ENCODE measurements around the gene FRAS1.
"Not testable (repeated sequence)": the region's sequence is repeated elsewhere in the genome, so short reads cannot be mapped to it uniquely, and the experiment has no call there.

Gene FRAS1

GRCh38 chr4:78288327-78288726 lies 231.2 kb downstream of the FRAS1 start:
- no peak for DNase-seq (ENCODE audit: low spot score)

- DNase-seq (ENCODE audit: low spot score) = no peak
Measured at GRCh38 chr4:78291277-78291676, 234.2 kb downstream of the FRAS1 start.

- no peak for DNase-seq (ENCODE audit: low spot score)
Measured at GRCh38 chr4:78292341-78292740, 235.2 kb downstream of the FRAS1 start.

- DNase-seq (ENCODE audit: low spot score) = no peak
Measured at GRCh38 chr4:78292856-78293255, 235.7 kb downstream of the FRAS1 start.

- no peak for DNase-seq (ENCODE audit: low spot score)
Measured at GRCh38 chr4:78293348-78293747, 236.2 kb downstream of the FRAS1 start.

GRCh38 chr4:78293821-78294301 lies 236.7 kb downstream of the FRAS1 start:
- no peak for DNase-seq (ENCODE audit: low spot score)

GRCh38 chr4:78296261-78296660 lies 239.1 kb downstream of the FRAS1 start:
- no peak for DNase-seq (ENCODE audit: low spot score)

- no peak for DNase-seq (ENCODE audit: low spot score)
Measured at GRCh38 chr4:78297116-78297800, 240.1 kb downstream of the FRAS1 start.

GRCh38 chr4:78298618-78299017 lies 241.5 kb downstream of the FRAS1 start:
- no peak for DNase-seq (ENCODE audit: low spot score)

- no peak for DNase-seq (ENCODE audit: low spot score)
Measured at GRCh38 chr4:78299565-78299972, 242.4 kb downstream of the FRAS1 start.

- not testable (repeated sequence) for DNase-seq (ENCODE audit: low spot score)
Measured at GRCh38 chr4:78307263-78307662, 250.1 kb downstream of the FRAS1 start.

- DNase-seq (ENCODE audit: low spot score) = no peak
Measured at GRCh38 chr4:78308517-78308916, 251.4 kb downstream of the FRAS1 start.

- DNase-seq (ENCODE audit: low spot score) = no peak
Measured at GRCh38 chr4:78309352-78309751, 252.2 kb downstream of the FRAS1 start.

GRCh38 chr4:78310007-78310739 lies 253.1 kb downstream of the FRAS1 start:
- no peak for DNase-seq (ENCODE audit: low spot score)

- DNase-seq (ENCODE audit: low spot score) = no peak
Measured at GRCh38 chr4:78310740-78311115, 253.6 kb downstream of the FRAS1 start.

GRCh38 chr4:78311306-78311705 lies 254.2 kb downstream of the FRAS1 start:
- no peak for DNase-seq (ENCODE audit: low spot score)

GRCh38 chr4:78312989-78313753 lies 256.0 kb downstream of the FRAS1 start:
- DNase-seq (ENCODE audit: low spot score) = no peak

- no peak for DNase-seq (ENCODE audit: low spot score)
Measured at GRCh38 chr4:78313754-78314120, 256.6 kb downstream of the FRAS1 start.

- DNase-seq (ENCODE audit: low spot score) = no peak
Measured at GRCh38 chr4:78318126-78318525, 261.0 kb downstream of the FRAS1 start.

GRCh38 chr4:78320349-78320935 lies 263.3 kb downstream of the FRAS1 start:
- DNase-seq (ENCODE audit: low spot score) = no peak

GRCh38 chr4:78322032-78322431 lies 264.9 kb downstream of the FRAS1 start:
- no peak for DNase-seq (ENCODE audit: low spot score)

GRCh38 chr4:78323439-78323838 lies 266.3 kb downstream of the FRAS1 start:
- DNase-seq (ENCODE audit: low spot score) = no peak

- no peak for DNase-seq (ENCODE audit: low spot score)
Measured at GRCh38 chr4:78324625-78325024, 267.5 kb downstream of the FRAS1 start.

Measured in HuH-7.5 (cell line).